Lung (tissue), 12 donors: ENCODE results near the gene STX3. TPM values are rescaled to one million over a fixed set of nuclear protein-coding genes. Genes with fewer than 3 reads are reported as not detected.

Experiments
- ATAC-seq: fragments of 200-7000 bp; cut with Tn5 transposase; one replicate; pipeline ENCODE4 v1.9.1; 2020; ENCODE audit warnings: moderate number of reproducible peaks; ENCODE audit not compliant: insufficient read depth, low FRiP score
- DNase-seq, 3 donors: peaks; one replicate each; pipeline ENCODE4 v3.0.0-alpha.2; 2013 to 2017
- H3K27ac ChIP-seq, 2 donors: one replicate each; pipeline ENCODE4 v1.5.1; 2013; ENCODE audit warnings: mild to moderate bottlenecking in 2 of 2, moderate library complexity in 2 of 2, control low read depth in 1 of 2, inconsistent platforms in 1 of 2, low read depth in 1 of 2, low read length in 1 of 2
- H3K27me3 ChIP-seq, 3 donors: one replicate each; pipeline ENCODE4 v1.5.1; 2013; ENCODE audit warnings: low read length in 2 of 3; ENCODE audit not compliant: control insufficient read depth in 3 of 3, insufficient read depth in 3 of 3
- H3K36me3 ChIP-seq, 4 donors: one replicate each; pipeline ENCODE4 v1.5.1; 2013; ENCODE audit warnings: low read length in 4 of 4, mild to moderate bottlenecking in 1 of 4, moderate library complexity in 1 of 4; ENCODE audit not compliant: control insufficient read depth in 4 of 4, insufficient read depth in 4 of 4
- H3K4me1 ChIP-seq, 5 donors: one replicate each; pipeline ENCODE4 v1.5.1; 2013; ENCODE audit warnings: low read length in 5 of 5, mild to moderate bottlenecking in 2 of 5, moderate library complexity in 1 of 5; ENCODE audit not compliant: control insufficient read depth in 5 of 5, insufficient read depth in 5 of 5
- H3K4me3 ChIP-seq: one replicate; pipeline ENCODE4 v1.5.1; 2013; ENCODE audit warnings: mild to moderate bottlenecking, control low read depth, moderate library complexity
- H3K9ac ChIP-seq, 2 donors: one replicate each; pipeline ENCODE4 v1.5.1; 2013; ENCODE audit warnings: low read length in 2 of 2, control low read depth in 1 of 2; ENCODE audit not compliant: insufficient read depth in 1 of 2
- H3K9me3 ChIP-seq, 4 donors: one replicate each; pipeline ENCODE4 v1.5.1; 2013; ENCODE audit warnings: low read length in 3 of 4, mild to moderate bottlenecking in 1 of 4, moderate library complexity in 1 of 4; ENCODE audit not compliant: control insufficient read depth in 4 of 4, insufficient read depth in 3 of 4
- WGBS, 2 donors: extraction: QIAGEN DNeasy Blood & Tissue Kit; methylation state at CpG; one replicate each; pipeline ENCODE4 v1.1.7; 2013; 5-methylcytosine and 5-hydroxymethylcytosine counted together
- polyA plus RNA-seq, 2 donors: library from polyadenylated mRNA; stranded (reverse); fragments of 200-250 nt; gene quantifications; one replicate each; pipeline ENCODE4 v1.2.1, GENCODE V29; 2013
- total RNA-seq, 2 donors: library from RNA; depleted of rRNA in 1 of 2; stranded (reverse); fragments of >200 nt in 1 of 2; gene quantifications; one replicate each; pipeline ENCODE4 v1.2.1, GENCODE V29; 2014 to 2021
- TF ChIP-seq, protein P1 (sequence below): IDR thresholded peaks from 2 replicates; pipeline ENCODE4 v1.5.1; 2012; ENCODE audit warnings: mild to moderate bottlenecking; ENCODE audit errors: control extremely low read depth, extremely low read depth
- donor health status: control.
- donor health status: control.
- donor health status: Bipolar disorder and iron deficiency.
- donor health status: healthy.
- donor health status: DM: yes; HTN: yes; CAD: no.

STX3 gene
- total and polyA plus RNA-seq, 4 donors = 38.9 to 61.5 (median 47.0) TPM

- TF ChIP-seq, protein P1, sequence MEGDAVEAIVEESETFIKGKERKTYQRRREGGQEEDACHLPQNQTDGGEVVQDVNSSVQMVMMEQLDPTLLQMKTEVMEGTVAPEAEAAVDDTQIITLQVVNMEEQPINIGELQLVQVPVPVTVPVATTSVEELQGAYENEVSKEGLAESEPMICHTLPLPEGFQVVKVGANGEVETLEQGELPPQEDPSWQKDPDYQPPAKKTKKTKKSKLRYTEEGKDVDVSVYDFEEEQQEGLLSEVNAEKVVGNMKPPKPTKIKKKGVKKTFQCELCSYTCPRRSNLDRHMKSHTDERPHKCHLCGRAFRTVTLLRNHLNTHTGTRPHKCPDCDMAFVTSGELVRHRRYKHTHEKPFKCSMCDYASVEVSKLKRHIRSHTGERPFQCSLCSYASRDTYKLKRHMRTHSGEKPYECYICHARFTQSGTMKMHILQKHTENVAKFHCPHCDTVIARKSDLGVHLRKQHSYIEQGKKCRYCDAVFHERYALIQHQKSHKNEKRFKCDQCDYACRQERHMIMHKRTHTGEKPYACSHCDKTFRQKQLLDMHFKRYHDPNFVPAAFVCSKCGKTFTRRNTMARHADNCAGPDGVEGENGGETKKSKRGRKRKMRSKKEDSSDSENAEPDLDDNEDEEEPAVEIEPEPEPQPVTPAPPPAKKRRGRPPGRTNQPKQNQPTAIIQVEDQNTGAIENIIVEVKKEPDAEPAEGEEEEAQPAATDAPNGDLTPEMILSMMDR = no peak
- DNase-seq (no peak), ATAC-seq (peak; percentile 22)
- Histone ChIP-seq H3K9me3 (no peaks in the 10 kb centered on the region), H3K27me3 (no peaks in the 10 kb centered on the region), H3K9ac (no peak overlapping the region), H3K27ac (peak overlapping the region in 1 of 2 donors; percentile 31), H3K36me3 (peaks cover 0 to 19% (median 8%) of the 10 kb centered on the region in 4 donors), H3K4me1 (peaks cover 0 to 14% (median 0%) of the 10 kb centered on the region in 5 donors), H3K4me3 (no peak overlapping the region)
- WGBS, 2 donors = 83 to 90% methylated on average over 5 of the region's 5 CpGs
Measured at GRCh38 chr11:59776210-59777066, 21.3 kb downstream of the STX3 start.

GRCh38 chr11:59777104-59777503, 21.9 kb downstream of the STX3 start:
- ATAC-seq (no peak), DNase-seq (no peak)
- Histone ChIP-seq H3K27me3 (no peaks in the 10 kb centered on the region), H3K9me3 (no peaks in the 10 kb centered on the region), H3K9ac (no peak overlapping the region), H3K27ac (peak overlapping the region in 1 of 2 donors; percentile 31), H3K36me3 (peaks cover 0 to 19% (median 8%) of the 10 kb centered on the region in 4 donors), H3K4me1 (peaks cover 0 to 8% (median 0%) of the 10 kb centered on the region in 5 donors), H3K4me3 (no peak overlapping the region)
- 89% methylated on average over 5 of the region's 5 CpGs for WGBS, 2 donors
- TF ChIP-seq, protein P1 = no peak

GRCh38 chr11:59778122-59778521, 22.9 kb downstream of the STX3 start:
- no peaks in the 10 kb centered on the region for H3K9me3 ChIP-seq
- H3K9ac ChIP-seq = no peak overlapping the region
- H3K27me3 ChIP-seq = no peaks in the 10 kb centered on the region
- DNase-seq = no peak
- 91 to 94% methylated on average over 2 of the region's 2 CpGs for WGBS, 2 donors
- H3K27ac ChIP-seq = peak overlapping the region in 1 of 2 donors; percentile 3
- no peak for ATAC-seq
- TF ChIP-seq, protein P1 = no peak
- peaks cover 0 to 8% (median 0%) of the 10 kb centered on the region in 5 donors for H3K4me1 ChIP-seq
- no peak overlapping the region for H3K4me3 ChIP-seq
- H3K36me3 ChIP-seq = peaks cover 0 to 19% (median 8%) of the 10 kb centered on the region in 4 donors
